K562 (cell line): Measurements from ENCODE around the gene PIK3CB.

ENCODE experiments used
- ATF6 ChIP-seq: sonication (generic); formaldehyde crosslinking; IDR thresholded peaks from 2 replicates; pipeline ENCODE4 v1.4.0; 2020; ENCODE audit warnings: mild to moderate bottlenecking, missing genetic modification reagents
- CREM ChIP-seq: IDR thresholded peaks from 2 replicates; pipeline ENCODE4 v1.6.1; 2014; ENCODE audit warnings: antibody characterized with exemption, low read depth
- ELF1 ChIP-seq: fragments of 200-800 bp; sonication (Bioruptor generic); IDR thresholded peaks from 2 replicates; pipeline ENCODE4 v1.6.1; 2016; ENCODE audit warnings: missing genetic modification characterization, missing compliant biosample characterization
- EP300 ChIP-seq: IDR thresholded peaks from 2 replicates; pipeline ENCODE4 v1.6.1; 2012; ENCODE audit warnings: low read length, improper control_type of control experiment
- FOXP1 ChIP-seq: sonication (generic); formaldehyde crosslinking; IDR thresholded peaks from 2 replicates; pipeline ENCODE4 v1.8.0; 2022; ENCODE audit warnings: mild to moderate bottlenecking, missing genetic modification reagents
- KDM1A ChIP-seq, 2 experiments: fragments of 450-650 bp; IDR thresholded peaks; 2 replicates each; pipeline ENCODE4 v1.6.1; 2016; ENCODE audit warnings: mild to moderate bottlenecking in 2 of 2
- RCOR1 ChIP-seq, 2 experiments: IDR thresholded peaks; 2 replicates each; pipeline ENCODE4 v1.6.1; 2012; ENCODE audit warnings: low read depth in 2 of 2, low read length in 2 of 2, borderline replicate concordance in 1 of 2, improper control_type of control experiment in 1 of 2
- TAF1 ChIP-seq: IDR thresholded peaks from 2 replicates; pipeline ENCODE4 v1.6.1; 2011; ENCODE audit warnings: mild to moderate bottlenecking, low read length, moderate library complexity; ENCODE audit not compliant: insufficient read depth, control insufficient read depth, severe bottlenecking; ENCODE audit errors: extremely low read depth
- USF2 ChIP-seq: sonication (generic); formaldehyde crosslinking; IDR thresholded peaks from 2 replicates; pipeline ENCODE4 v1.5.0; 2020; ENCODE audit warnings: missing genetic modification reagents
- ZNF24 ChIP-seq: fragments of 450-650 bp; IDR thresholded peaks from 2 replicates; pipeline ENCODE4 v1.6.1; 2016
- ZNF76 ChIP-seq: fragments of 250-450 bp; sonication (Bioruptor Pico); IDR thresholded peaks from 2 replicates; pipeline ENCODE4 v1.4.0; 2020; ENCODE audit warnings: mild to moderate bottlenecking, moderate library complexity, borderline replicate concordance
- TF ChIP-seq, protein P1 (sequence below), 3 experiments: IDR thresholded peaks in 2 of 3; conservative IDR thresholded peaks in 1 of 3; 2 replicates each; pipeline ENCODE4 v1.5.1; 2011 to 2012; ENCODE audit warnings: low read length in 3 of 3, mild to moderate bottlenecking in 3 of 3, control low read depth in 2 of 3, improper control_type of control experiment in 1 of 3, inconsistent platforms in 1 of 3, low read depth in 1 of 3, mixed read lengths in 1 of 3, moderate library complexity in 1 of 3; ENCODE audit not compliant: insufficient read depth in 2 of 3

GRCh38 chr3:138615462-138615861 is 219.3 kb downstream of the PIK3CB start:
- TF ChIP-seq TAF1 (no peak), EP300 (no peak), ATF6 (CRISPR knock-in tag) (no peak), FOXP1 (no peak), RCOR1 (IDR thresholded peaks at IDR 0.05; ENCODE audit: borderline replicate concordance in 1 of 2, low read depth in 2 of 2, low read length in 2 of 2) (no peak), CREM (no peak), ZNF76 (no peak), ZNF24 (no peak), KDM1A (IDR thresholded peaks at IDR 0.05) (no peak), USF2 (CRISPR knock-in tag) (no peak), ELF1 (tag) (no peak)
- TF ChIP-seq, protein P1, sequence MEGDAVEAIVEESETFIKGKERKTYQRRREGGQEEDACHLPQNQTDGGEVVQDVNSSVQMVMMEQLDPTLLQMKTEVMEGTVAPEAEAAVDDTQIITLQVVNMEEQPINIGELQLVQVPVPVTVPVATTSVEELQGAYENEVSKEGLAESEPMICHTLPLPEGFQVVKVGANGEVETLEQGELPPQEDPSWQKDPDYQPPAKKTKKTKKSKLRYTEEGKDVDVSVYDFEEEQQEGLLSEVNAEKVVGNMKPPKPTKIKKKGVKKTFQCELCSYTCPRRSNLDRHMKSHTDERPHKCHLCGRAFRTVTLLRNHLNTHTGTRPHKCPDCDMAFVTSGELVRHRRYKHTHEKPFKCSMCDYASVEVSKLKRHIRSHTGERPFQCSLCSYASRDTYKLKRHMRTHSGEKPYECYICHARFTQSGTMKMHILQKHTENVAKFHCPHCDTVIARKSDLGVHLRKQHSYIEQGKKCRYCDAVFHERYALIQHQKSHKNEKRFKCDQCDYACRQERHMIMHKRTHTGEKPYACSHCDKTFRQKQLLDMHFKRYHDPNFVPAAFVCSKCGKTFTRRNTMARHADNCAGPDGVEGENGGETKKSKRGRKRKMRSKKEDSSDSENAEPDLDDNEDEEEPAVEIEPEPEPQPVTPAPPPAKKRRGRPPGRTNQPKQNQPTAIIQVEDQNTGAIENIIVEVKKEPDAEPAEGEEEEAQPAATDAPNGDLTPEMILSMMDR (IDR thresholded peaks at IDR 0.05 in 2 of 3, conservative IDR thresholded peaks at IDR 0.05 in 1 of 3; ENCODE audit: insufficient read depth in 2 of 3, low read depth in 1 of 3, low read length in 3 of 3), result no peak
